HG03342 (cell line): ENCODE measurements around the gene BUB1.
"Not testable (repeated sequence)": the region's sequence is repeated elsewhere in the genome, so short reads cannot be mapped to it uniquely, and the experiment has no call there.

Experiments used
- ATAC-seq: cut with Tn5 transposase; IDR thresholded peaks from one replicate; pipeline ENCODE4 v1.9.1; 2021; ENCODE audit warnings: mild to moderate bottlenecking, moderate library complexity; ENCODE audit not compliant: unreplicated experiment

Gene BUB1

DNA sequence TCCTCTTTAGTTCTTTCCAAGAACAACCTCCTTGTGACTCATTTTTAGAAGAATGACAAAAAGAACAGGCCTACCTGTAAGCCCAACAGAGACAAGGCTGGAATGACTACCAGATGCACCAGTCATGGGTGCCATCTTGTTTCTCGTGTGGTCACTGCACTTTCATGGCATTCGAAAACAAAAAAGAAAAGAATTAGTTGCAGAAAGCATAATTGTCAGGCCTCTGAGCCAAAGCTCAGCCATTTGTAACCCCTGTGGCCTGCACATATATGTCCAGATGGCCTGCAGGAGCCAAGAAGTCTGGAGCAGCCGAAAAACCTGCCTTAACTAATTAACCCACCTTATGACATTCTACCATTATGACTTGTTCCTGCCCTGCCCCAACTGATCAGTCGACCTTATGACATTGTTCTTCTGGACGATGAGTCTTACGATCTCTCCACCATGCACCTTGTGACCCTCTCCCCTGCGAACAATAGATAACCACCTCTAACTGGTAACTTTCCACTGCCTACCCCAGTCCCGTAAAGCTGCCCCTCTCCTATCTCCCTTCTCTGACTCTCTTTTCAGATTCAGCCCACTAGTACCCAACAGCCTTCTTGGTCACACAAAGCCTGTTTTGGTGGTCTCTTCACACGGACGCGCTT is 13.9 kb upstream of the BUB1 start:
- ATAC-seq = no peak

GRCh38 chr2:110690083-110690965 is 12.5 kb upstream of the BUB1 start:
- no peak for ATAC-seq

DNA sequence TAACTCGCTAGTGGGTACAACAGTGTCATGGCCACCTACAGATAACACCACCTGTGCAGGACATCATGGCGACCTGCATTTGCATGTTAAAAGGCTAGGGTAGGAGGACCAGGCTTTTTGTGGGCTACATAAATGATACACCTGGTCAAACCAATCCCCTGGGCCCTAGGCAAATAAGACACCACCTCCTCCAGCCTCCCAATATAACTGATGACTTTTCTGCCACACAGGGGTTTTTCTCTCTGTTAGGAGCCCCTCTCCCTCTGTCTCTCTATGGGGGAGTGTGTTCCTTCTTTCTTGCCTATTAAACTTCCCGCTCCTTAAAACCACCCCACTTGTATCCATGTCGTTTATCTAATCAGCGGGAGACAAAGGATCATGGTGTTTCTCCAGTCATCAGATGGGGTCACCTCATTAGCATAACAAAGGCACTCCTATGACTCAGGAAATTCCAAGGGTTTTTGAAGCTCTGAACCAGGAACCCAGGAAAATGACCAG is 10.8 kb upstream of the BUB1 start:
- ATAC-seq = no peak

GRCh38 chr2:110687775-110688484 is 10.1 kb upstream of the BUB1 start:
- ATAC-seq = not testable (repeated sequence)

DNA sequence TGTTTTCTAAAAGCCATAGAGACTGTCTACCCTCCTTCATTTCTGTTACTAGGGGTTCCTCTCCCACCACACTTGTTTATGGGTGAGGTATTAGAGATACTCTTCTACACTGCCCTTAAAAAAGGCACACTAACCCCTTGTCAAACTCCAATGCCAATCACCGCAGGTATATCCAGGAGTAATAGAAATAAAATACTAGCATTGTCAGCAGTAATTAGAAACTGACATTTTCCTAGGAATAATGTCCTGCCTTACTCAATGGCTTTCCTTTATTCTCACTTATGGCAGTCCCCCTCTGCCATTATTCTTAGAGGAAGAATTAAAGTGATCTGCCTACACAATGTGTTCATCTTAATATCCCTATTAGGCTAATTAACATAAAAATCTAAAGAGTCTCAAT is 5.0 kb upstream of the BUB1 start:
- ATAC-seq = no peak

DNA sequence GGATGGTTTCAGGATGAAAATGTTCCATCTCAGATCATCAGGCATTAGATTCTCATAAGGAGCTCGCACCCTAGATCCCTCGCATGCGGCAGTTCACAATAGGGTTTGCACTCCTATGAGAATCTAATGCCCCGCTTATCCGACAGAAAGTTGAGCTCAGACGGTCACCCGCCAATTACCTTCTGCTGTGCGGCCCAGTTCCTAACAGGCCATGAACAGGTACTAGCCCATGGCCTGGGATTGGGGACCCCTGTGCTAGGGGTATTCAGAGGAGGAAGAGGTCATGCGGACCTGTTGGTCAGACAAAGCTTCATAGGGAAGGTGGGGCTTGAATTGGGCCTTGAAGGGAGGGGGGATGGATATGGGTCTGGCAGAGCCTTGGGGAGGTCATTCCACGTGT is 4.4 kb upstream of the BUB1 start:
- no peak for ATAC-seq

DNA sequence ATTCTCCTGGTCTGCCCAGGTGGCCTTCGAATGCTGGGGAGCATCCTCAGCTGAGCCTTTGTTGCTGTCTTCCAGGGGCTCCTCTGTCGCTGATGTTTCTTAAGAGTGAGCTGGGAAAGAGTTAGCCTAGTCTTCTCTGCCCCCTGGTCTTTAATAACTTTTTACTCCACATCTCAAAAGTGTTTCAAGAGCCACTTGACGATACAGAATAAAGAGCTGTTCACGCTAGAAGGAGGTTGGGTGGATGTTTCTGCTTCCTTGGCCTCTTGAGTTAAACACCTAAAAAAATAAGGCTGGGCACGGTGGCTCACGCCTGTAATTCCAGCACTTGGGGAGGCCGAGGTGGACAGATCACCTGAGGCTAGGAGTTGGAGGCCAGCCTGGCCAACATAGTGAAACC is 2.8 kb upstream of the BUB1 start:
- ATAC-seq = no peak

GRCh38 chr2:110679865-110680264 is 2.0 kb upstream of the BUB1 start:
- no peak for ATAC-seq

DNA sequence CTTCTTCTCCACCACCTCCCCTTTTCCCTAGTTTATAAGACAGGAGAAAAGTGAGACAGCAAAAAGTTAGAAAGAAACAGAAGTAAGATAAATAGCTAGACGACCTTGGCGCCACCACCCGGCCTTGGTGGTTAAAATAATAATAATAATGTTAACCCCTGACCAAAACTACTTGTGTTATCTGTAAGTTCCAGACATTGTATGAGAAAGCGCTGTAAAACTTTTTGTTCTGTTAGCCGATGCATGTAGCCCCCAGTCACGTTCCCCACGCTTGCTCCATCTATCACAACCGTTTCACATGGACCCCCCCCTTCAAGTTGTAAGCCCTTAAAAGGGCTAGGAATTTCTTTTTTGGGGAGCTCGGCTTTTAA is 1.5 kb upstream of the BUB1 start:
- ATAC-seq = no peak

GRCh38 chr2:110678457-110679336 is 834 bp upstream of the BUB1 start:
- no peak for ATAC-seq

DNA sequence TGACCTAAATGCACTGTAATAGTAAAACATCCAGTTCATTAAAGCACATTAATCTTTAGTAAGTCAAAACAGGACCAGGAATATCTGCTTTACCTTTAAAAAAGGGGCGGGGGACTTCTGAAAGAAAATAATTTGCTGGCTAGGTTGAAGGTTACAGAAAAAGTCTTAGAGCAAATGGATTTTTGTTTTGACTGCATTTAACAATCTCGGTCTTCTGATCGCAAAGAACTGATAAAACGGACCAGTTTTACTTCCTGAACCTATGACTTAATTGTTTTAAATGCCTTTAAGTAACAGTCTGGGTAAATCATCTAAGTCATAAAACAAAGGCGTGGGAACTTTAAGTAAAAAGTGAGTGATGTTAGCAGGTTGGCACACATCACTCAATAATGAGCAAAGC is 783 bp downstream of the BUB1 start:
- no peak for ATAC-seq

- no peak for ATAC-seq
Measured at GRCh38 chr2:110675679-110676078, 2.2 kb downstream of the BUB1 start.

DNA sequence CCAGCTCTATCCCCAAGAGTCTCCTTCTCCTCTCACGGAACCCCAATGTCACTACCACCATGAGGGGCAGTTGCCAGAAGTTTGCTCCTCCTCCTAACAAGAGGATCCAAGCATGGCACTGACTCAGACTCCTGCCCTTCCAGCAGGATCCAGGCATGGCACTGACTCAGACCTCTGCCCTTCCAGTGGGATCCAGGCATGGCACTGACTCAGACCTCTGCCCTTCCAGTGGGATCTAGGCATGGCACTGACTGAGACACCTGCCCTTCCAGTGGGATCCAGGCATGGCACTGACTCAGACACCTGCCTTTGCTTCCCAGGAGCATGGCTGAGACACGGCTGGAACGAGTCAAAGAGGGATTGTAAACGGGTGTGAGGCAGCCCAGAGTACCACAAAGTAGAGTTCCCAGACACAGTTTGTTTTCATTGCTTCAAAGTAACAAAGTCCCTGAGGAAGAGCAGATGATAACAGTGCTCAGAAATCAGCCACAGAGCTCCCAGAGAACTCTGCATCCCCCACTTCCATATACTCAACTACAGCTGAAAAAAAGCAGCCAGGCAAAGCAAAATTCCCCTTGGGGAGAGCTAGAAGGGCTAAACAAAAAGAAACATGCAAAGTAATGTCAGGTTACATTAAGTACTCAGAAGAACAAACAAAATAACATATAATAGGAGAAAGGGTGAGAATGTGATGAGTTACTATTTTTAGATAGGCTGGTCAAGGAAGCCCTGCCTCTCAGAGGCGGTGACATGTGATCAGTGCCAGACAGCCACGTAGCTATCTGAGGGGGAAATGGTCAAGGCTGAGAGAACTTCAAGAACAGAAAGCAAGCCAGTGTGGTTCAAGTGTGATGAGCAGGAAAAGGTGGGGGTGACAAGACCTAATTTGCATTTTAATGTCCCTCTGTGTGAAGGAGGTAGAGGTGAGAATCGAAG is 3.0 kb downstream of the BUB1 start:
- peak; percentile 79 for ATAC-seq

DNA sequence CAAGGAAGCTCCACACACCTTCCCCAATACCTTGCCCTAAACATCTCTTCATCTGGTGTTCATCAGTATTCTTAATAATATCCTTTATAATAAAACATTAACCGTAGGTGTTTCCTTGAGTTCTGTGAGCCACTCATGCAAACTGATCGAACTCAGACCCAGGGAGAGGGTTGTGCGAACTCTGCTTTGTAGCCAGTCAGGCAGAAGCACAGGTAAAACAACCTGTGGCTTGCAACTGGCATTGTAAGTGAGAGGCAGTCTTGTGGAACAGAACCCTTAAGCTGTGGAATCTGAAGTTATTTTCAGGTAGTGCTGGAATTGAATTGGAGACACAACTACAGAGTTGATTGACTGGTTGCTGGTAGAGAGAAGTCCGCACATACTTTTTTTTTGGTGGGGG is 4.7 kb downstream of the BUB1 start:
- no peak for ATAC-seq

GRCh38 chr2:110670826-110671225 is 7.0 kb downstream of the BUB1 start:
- ATAC-seq = no peak

DNA sequence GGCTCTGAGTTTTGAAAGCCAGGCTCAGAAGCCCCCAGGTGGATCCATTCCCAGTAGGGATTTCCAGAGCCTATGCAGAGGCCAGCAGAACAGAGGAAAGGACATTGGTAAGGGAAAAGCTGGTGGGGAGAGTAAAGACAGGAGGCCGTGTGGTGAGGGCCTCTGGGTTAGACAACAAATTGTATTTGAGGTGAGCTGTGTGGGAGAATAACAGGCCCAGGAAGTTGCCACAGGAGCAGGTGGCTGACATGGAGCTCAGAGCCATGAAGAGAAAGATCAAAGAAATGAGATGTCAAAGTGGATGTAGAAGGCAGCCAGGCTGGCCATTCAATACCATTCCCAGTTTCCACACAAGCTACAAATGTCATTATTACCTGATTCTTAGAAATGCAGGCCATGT is 8.8 kb downstream of the BUB1 start:
- ATAC-seq = no peak

- no peak for ATAC-seq
Measured at GRCh38 chr2:110667071-110667470, 10.8 kb downstream of the BUB1 start.

DNA sequence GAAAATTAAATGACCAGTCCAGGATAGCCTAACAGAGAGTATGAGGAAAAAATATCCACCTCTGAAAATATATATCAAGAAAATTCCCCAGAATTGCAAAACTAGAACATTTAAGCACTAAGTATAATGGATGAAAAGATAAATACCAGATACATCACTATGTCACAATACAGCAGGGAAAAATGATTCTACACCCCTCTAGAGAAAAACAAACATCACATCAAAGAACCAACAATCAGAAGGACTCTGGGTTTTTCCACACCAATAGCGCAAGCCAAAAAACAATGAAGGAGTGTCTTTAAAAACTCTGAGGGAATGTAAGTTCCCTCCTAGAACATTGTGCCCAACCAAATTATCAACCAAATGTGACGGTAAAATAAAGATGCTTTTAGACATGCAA is 13.7 kb downstream of the BUB1 start:
- no peak for ATAC-seq

- no peak for ATAC-seq
Measured at GRCh38 chr2:110662560-110662959, 15.3 kb downstream of the BUB1 start.

DNA sequence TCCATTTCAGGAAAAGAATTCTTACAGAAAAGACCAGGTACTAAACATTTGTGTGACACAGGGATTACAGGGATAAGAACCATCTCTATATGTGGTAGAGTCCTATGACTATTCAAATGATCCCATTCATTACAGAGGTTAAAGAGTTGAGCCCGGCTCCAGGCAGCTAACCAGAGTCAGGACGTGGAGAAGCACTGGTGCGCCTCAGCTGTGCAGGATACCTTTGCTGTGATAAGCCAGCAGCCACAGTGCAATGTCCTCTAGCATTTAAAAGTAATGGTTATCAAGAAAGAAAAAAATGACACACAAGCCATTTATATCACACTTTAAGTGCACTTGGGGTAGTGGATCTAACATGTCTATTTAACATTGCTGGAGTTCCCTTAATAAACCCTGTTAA is 17.3 kb downstream of the BUB1 start:
- no peak for ATAC-seq
